ENCODE data around the gene CSF2. TPM values are rescaled to one million over a fixed set of nuclear protein-coding genes. Genes with fewer than 3 reads are reported as not detected.

CSF2 gene
- total RNA-seq, 4 donors from 2014 or later = not detected

- Histone ChIP-seq H3K27ac (no peak overlapping the region), H3K4me3 (no peak overlapping the region), H3K27me3 (no peaks in the 10 kb centered on the region), H3K4me1 (no peaks in the 10 kb centered on the region), H3K36me3 (no peaks in the 10 kb centered on the region), H3K9me3 (no peaks in the 10 kb centered on the region)
- DNase-seq (ENCODE audit: low spot score in 2 of 2) = no peak
- no peak for TF ChIP-seq POLR2A (IDR thresholded peaks at IDR 0.05)
- TF ChIP-seq POLR2AphosphoS5 (IDR thresholded peaks at IDR 0.05) = no peak
- TF ChIP-seq CTCF (IDR thresholded peaks at IDR 0.05) = no peak
- no peak for TF ChIP-seq EP300 (IDR thresholded peaks at IDR 0.05)
- 81% methylated on average over 3 of the region's 3 CpGs for WGBS
Observed at GRCh38 chr5:132109494-132110053, 36.0 kb downstream of the CSF2 start.

- Histone ChIP-seq H3K9me3 (no peaks in the 10 kb centered on the region), H3K36me3 (no peaks in the 10 kb centered on the region), H3K4me3 (no peak overlapping the region), H3K27me3 (no peaks in the 10 kb centered on the region), H3K27ac (no peak overlapping the region), H3K4me1 (no peaks in the 10 kb centered on the region)
- 76% methylated on average over 3 of the region's 3 CpGs for WGBS
- no peak for DNase-seq (ENCODE audit: low spot score in 2 of 2)
- TF ChIP-seq EP300 (IDR thresholded peaks at IDR 0.05) (no peak), CTCF (IDR thresholded peaks at IDR 0.05) (no peak), POLR2AphosphoS5 (IDR thresholded peaks at IDR 0.05) (no peak), POLR2A (IDR thresholded peaks at IDR 0.05) (no peak)
Observed at GRCh38 chr5:132110195-132110594, 36.6 kb downstream of the CSF2 start.

GRCh38 chr5:132110930-132111329 is 37.3 kb downstream of the CSF2 start:
- no peaks in the 10 kb centered on the region for H3K27me3 ChIP-seq
- TF ChIP-seq POLR2A (IDR thresholded peaks at IDR 0.05) (no peak), EP300 (IDR thresholded peaks at IDR 0.05) (no peak), CTCF (IDR thresholded peaks at IDR 0.05) (no peak), POLR2AphosphoS5 (IDR thresholded peaks at IDR 0.05) (no peak)
- no peak overlapping the region for H3K27ac ChIP-seq
- H3K4me1 ChIP-seq = no peaks in the 10 kb centered on the region
- H3K4me3 ChIP-seq = no peak overlapping the region
- no peaks in the 10 kb centered on the region for H3K9me3 ChIP-seq
- no peak for DNase-seq (ENCODE audit: low spot score in 2 of 2)
- H3K36me3 ChIP-seq = no peaks in the 10 kb centered on the region

GRCh38 chr5:132112111-132112510 is 38.5 kb downstream of the CSF2 start:
- TF ChIP-seq POLR2A (IDR thresholded peaks at IDR 0.05) (no peak), CTCF (IDR thresholded peaks at IDR 0.05) (no peak), EP300 (IDR thresholded peaks at IDR 0.05) (no peak), POLR2AphosphoS5 (IDR thresholded peaks at IDR 0.05) (no peak)
- no peaks in the 10 kb centered on the region for H3K9me3 ChIP-seq
- no peak overlapping the region for H3K4me3 ChIP-seq
- 80% methylated on average over 3 of the region's 3 CpGs for WGBS
- H3K36me3 ChIP-seq = no peaks in the 10 kb centered on the region
- no peak overlapping the region for H3K27ac ChIP-seq
- no peaks in the 10 kb centered on the region for H3K4me1 ChIP-seq
- no peak for DNase-seq (ENCODE audit: low spot score in 2 of 2)
- H3K27me3 ChIP-seq = no peaks in the 10 kb centered on the region

- Histone ChIP-seq H3K36me3 (no peaks in the 10 kb centered on the region), H3K27me3 (no peaks in the 10 kb centered on the region), H3K9me3 (no peaks in the 10 kb centered on the region), H3K27ac (no peak overlapping the region), H3K4me3 (no peak overlapping the region), H3K4me1 (no peaks in the 10 kb centered on the region)
- no peak for DNase-seq (ENCODE audit: low spot score in 2 of 2)
- WGBS = 78% methylated on average over 4 of the region's 4 CpGs
- no peak for TF ChIP-seq CTCF (IDR thresholded peaks at IDR 0.05)
Observed at GRCh38 chr5:132114150-132115121, 40.8 kb downstream of the CSF2 start.
